HT-29 (cell line): ENCODE results near the gene HNRNPUL2. TPM values are rescaled to one million over a fixed set of nuclear protein-coding genes. Genes with fewer than 3 reads are reported as not detected.
"Not testable (repeated sequence)": the region's sequence is repeated elsewhere in the genome, so short reads cannot be mapped to it uniquely, and the experiment has no call there.

Experiments
- DNase-seq: peaks from one replicate; pipeline ENCODE4 v3.0.0-alpha.2; 2015; ENCODE audit warnings: low spot score
- total RNA-seq: library from RNA; depleted of rRNA; stranded (reverse); fragments of >200 nt; shearing (Covaris generic); gene quantifications from 2 replicates; pipeline ENCODE4 v1.2.3, GENCODE V29; 2014; rRNA removed

HNRNPUL2 gene
- total RNA-seq: 12.2 and 12.3 TPM in 2 replicates

DNA sequence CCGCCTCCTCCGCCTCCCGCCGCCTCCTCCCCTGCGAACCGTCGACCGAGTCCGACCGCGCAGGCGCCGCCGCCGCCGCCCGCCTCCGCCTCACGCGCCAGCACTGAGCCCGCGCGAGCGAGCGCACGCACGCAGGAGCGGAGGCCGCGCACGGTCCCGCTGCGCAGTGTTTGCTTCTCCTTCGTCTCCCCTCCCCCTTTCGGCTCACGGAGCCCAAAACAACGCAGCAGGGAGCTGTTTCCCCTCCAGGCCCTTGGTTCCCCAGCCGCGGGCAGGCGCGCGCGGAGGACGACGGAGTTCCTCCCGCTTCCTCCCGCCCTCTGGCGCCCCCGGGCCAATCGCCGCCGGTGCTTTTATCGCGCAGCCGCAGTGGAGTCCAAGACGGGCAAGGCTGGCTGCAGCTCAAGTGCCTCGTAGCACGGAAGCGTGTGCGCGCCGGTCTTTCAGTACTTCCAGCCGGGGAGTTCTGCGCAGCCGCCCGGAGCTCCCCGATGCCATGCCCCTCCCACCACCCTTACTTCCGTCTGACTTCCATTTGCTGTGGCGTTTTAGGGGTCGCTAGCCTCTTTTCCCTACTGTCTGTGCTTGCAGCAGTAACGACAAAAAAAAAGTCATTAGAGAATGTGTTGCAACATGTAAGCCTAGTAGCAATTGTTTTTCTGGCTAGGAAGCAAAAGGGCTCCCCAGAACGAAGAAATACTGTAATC is at the start of gene HNRNPUL2:
Gene HNRNPUL2 (minus strand): TSS at position 293 of the 707 bp plus-strand sequence. CDS start 301 bp downstream, outside the sequence.
- DNase-seq: peak; percentile 100

DNA sequence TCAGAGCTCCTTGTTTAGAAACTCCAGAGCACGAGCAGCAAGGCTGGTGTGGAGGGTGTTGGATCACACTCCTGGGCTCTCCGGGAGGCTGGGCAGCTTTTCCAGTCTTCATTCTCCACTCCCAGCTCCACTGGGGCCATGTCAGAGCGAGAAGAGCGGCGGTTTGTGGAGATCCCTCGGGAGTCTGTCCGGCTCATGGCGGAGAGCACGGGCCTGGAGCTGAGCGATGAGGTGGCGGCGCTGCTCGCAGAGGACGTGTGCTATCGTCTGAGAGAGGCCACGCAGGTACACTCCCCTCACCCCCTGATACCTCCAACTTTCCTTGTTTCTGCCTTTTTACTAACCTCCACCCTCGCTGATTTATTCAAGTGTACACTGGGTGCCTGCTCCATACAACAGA is 48.4 kb upstream of the HNRNPUL2 start:
- no peak for DNase-seq

DNA sequence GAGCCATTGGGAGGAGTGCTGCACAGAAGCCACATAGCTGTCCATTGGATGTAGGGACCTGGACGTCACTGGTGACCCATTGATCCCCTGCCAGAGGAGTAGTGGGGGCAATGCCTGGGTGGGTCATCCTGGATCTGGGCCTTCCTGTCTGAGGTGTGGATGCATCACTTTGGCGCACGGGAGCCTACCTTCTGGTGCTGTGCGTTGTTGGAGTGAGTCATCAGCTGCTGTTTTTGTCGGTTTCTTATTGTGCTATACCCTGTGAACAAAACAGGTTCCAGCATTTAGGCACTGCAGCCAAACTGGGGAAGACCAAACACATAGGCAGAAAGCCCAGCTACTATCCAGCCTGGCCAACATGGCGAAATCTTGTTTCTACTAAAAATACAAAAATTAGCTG is 47.1 kb upstream of the HNRNPUL2 start:
- no peak for DNase-seq

DNA sequence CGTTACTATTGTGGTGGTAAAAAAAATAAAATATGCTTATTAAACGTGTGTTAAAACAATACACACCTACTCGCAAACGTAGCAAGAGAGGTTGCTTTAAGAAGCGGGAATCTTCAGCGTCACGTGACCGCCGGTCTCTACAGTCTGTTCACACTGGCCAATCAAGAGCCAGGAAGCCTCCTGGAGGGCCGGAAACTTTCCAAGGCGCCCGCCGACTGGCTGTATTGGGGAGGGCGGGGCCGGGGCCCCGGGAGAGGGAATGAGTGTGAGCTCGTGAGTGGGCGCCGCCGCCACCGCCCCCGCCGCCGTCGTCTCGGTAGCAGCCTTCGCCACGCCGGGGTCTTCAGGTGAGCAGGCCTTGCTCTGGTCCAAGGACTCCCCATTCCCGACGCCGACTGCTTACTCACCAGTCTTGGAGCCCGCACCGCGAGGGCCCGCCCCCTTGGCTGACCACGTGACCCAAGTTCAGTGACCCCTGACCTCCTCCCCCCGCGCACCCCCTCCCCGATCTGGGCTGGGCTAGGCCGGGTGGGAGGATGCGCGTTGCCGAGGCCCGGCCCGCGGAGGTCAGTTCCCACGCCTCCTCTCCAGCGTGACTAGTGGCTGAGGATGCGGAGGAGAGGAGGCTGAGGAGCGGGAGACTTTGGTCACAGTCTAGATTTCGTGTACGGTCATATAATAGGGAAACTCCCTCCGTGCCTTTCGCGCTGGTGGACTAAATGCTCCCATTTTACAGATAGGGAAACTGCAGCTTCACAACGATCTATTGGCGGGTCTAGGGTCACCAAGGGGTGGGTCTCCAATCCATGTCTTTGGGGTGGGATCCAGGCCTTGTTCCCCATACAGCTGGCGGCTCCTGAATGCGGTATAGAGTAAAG is 44.1 kb upstream of the HNRNPUL2 start, which contains the start of gene TAF6L:
Gene TAF6L (plus strand): TSS at position 253 of the 878 bp plus-strand sequence. CDS start 4,388 bp downstream, outside the sequence.
- peak; percentile 100 for DNase-seq

DNA sequence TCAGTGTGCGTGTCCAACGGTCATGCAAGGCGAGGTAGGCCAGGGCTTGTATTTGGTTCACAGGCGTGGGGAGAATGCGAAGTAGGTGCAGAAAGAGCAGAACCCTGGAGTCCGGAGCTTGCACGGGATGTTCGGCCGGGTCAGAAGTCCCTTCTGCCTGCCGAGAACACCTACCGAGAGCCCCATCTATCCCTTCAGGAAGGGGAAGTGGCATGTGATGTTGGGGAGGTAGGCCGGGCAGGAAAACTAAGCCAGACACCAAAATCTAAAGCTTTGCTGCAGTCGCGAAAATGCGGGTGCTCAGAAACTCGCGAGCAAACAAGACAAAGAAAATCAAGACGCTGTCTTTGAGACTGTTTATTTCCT is 43.5 kb upstream of the HNRNPUL2 start:
- DNase-seq: no peak

DNA sequence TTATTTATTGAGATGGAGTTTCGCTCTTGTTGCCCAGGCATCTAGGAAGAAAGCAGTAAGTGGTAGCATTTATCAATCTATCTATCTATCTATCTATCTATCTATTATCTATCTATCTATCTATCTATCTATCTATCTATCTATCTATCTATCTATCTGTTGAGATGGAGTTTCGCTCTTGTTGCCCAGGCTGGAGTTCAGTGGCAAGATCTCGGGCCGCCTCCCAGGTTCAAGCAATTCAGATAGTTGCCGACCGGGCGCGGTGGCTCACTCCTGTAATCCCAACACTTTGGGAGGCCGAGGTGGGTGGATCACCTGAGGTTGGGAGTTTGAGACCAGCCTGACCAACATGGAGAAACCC is 33.6 kb upstream of the HNRNPUL2 start:
- not testable (repeated sequence) for DNase-seq

DNA sequence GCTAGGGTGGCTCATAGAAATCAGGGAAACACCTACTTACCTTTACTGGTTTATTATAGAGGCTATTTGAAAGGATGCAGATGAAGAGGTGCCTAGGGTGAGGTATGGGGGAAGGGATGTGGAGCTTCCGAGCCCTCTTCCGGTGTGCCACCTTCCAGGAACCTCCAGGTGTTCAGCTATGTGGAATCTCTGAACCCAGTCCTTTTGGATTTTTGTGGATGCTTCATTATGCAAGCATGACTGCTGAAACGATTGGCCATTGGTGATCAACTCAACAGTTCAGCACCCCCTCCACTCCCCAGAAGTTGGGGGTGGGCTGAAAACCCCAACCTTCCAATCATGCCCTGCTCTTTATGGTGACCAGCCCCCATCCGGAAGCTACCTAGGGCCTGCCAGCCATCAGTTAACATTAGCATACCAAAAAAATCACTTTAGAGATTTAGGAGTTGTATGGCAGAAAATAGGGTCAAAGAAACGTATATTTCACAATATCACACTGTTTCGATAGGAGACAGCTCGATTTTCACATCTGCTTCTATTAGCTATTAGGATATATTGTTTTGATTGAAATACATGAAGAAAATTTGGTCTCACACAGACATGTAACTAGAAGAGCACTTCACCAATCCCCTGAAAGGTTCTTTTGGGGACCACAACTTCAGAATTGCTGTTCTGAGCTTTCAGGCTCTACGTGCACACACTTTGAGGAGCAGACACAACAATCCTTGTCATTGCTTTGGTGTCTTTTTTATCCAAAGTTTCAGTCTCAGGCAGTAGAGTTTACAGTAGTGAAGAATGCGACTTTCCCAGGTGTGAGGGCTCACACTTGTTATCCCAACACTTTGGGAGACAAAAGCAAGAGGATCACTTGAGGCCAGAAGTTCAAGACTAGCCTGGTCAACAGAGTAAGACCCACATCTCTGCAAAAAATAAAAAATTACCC is 30.9 kb upstream of the HNRNPUL2 start:
- DNase-seq: no peak

DNA sequence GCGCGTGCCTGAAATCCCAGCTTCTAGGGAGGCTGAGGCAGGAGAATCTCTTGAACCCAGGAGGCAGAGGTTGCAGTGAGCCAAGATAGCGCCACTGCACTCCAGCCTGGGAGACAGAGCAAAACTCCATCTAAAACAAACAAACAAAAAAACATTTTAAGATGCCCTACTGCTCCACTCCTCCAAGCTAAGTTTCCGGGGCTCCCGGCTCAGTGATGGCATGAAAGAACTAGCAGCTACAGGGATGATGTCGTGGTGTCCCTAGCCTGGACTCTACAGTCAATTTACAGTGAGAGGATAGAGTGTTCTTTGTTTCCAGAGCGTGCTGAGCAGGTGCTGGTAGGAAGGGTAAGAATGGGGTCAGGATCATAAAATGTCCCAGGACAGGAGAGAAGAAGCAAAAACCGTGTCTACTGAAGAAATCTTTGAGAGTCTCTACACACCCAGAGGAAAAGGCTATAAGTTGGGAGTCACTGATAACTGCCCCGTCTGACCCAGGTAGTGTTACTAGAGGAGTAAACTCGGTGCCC is 27.9 kb upstream of the HNRNPUL2 start:
- no peak for DNase-seq

DNA sequence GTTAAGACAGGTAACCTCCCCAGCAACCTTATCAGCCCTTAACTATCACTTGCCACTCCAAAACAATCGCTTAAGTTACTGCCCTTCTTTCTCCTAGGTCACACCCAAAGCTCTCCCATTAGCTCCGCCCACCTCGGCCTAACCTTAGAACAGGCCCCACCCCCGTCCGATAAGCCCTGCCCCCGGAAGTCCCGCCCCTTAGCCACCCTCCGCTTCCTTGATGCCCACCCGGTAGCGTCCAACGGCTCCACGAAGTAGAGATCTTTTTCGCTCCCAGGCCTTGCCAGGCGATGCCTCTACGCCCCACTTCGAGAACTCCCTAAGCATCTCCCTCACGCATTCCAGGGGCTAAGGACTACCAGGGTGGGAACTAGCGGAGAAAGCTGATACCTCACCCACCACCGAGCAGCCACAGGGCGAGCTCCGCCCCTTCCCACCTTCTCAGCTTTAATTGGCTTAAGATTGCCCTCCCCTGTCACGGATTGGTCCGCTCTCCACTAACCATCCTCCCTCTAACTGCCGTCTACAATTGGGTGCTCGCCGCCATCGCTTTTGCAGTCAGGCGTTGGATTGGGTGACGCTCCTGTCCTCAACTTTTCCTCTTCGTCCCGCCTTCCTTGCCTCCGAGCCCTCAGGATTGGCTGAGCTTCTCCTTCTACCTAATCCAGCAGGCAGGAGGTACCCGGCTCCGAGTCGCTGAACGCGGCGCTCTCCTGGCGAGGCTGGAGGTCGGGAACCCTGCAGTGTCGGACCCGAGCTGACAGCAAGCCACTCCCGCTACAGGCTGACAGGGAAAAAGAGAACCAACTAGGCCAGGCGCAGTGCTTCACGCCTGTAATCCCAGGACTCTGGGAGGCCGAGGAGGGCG is 26.7 kb upstream of the HNRNPUL2 start, which contains the start of gene ZBTB3:
Gene ZBTB3 (minus strand): TSS at position 425 of the 868 bp plus-strand sequence. CDS start 496 bp downstream, outside the sequence.
- DNase-seq: peak; percentile 100

DNA sequence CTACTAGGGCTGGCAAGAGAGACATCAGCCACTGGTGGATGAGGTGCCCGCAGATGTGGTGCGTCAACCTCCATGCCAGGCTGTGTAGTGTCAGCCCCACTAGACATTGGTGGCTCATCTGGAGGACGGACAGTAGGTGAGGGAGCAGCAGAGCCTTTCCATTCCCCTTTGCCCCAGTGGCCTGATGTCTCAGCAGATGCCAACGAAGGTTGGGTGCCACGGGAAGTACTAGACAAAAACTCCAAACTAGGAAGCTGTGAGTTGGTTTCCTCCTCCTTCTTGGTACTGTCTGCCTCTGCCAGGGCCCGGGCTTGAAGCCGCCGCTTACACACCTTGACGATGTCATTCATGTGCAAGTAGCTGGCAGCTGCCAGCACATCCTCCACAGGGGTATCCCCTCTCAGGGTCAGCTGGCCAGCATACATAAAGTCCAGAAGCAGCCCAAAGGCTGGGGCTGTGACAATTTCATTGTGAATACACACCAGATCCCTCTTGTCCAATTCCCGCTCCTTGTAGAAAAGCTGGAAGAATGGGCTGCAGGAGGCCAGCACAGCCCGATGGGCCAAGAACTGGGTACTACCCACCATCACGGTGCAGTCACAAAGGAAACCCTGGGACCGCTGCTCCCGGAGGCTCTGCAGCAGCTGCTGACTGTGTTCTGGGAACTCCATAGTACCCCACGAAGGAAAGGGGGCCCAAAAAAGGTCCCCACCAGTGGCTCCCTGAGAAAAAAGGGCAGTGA is 25.9 kb upstream of the HNRNPUL2 start:
- no peak for DNase-seq

DNA sequence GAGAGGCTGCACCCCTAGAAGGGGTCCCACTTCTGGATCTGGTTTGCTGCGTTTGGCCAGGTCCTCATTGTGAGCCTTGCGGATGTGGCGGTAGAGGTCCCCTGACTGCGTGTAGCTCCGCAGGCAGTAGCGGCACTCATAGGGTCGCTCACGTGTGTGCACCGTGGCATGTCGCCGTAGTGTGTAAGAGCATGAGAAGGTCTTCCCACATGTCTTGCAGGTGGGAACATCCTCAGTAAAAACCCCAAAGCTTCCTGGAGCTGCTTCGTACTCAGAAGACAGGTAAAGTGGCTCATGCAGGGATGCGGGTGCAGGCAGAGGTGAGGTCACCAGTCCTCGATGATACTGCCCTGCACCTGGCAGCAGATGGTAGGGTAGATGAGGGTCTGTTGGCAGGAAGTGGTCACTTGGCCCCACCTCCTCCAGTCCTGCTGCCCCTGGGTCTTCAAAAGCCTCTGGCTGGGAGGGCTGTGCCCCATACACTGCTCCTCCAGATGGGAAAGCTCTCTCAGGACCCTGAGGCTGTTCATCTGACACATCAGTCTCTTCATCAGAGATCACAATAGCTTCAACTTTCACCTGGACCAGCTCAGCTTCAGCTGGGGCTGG is 25.0 kb upstream of the HNRNPUL2 start:
- no peak for DNase-seq

DNA sequence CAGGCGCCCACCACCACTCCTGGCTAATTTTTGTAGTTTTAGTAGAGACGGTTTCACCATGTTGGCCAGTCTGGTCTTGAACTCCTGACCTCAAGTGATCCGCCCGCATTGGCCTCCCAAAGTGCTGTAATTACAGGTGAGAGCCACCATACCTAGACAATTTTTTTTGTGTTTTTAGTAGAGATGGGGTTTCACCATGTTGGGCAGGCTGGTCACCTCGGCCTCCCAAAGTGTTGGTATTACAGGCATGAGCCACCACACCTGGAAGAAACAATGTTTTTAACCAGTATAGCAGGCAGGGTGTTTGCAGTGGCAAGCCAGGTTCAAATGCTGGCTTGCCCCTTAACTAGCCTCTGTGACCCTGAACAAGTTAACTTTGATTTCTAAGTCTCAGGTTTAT is 22.7 kb upstream of the HNRNPUL2 start:
- DNase-seq: not testable (repeated sequence)

DNA sequence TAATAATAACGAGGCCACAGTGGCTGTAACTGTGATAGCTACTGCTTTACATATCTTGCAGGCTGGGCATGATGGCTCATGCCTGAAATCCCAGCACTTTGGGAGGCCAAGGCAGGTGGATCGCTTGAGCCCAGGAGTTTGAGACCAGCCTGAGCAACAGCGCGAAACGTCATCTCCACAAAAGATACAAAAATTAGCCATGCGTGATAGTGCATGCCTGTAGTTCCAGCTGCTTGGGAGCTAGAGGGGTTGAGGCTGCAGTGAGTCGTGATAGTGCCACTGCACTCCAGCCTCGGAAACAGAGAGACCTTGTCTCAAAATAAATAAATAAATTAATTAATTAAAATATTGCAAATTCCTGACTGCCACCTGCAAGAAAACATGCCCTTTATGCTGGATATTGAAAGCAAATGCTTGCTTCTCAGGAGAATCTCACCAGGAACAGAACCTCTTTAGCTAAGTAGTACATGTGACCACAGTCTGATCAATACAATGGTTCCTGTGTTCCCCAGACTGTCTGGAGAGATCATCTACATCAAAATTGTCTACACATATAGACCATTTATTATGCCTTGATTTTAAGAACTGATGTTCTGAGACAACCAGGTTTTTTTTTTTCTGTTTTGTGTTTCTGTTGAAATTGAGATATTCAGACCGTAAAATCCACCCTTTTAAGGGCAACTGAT is 20.4 kb upstream of the HNRNPUL2 start:
- no peak for DNase-seq

DNA sequence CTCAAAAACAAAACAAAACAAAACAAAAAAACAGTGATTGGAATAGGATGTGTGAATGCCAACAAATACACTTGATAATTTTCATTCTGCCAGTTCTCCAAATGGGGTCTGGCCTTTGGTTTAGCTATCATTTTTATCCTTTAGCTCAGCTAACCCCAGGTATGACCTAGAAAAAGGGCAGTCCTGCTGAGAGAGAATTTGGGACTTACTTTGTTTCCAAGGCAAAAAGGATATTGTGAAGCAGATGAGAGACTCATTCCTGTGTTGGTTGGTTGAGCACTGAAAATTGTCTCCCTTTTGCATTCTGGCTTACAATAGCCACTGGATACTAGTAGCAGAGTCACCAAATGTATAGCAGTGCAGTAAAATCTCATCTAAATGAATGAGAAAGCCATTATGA is 9.9 kb upstream of the HNRNPUL2 start:
- DNase-seq: no peak

DNA sequence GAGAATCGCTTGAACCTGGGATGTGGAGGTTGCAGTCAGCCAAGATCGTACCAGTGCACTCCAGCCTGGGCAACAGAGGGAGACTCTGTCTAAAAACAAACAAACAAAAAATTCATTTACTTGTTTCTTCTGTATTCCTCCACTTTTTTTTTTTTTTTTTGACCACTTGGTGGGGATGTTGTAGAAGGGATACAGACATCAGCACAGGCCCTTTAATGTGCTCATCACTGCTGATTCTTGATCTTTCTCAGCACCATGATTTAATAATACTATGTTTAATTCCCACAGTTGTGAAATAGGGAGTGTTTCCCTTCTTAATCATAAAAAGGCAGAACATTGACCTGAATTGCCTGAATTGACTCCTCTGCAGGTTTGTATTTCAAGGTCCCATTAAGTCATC is 5.6 kb upstream of the HNRNPUL2 start:
- DNase-seq: peak; percentile 30

DNA sequence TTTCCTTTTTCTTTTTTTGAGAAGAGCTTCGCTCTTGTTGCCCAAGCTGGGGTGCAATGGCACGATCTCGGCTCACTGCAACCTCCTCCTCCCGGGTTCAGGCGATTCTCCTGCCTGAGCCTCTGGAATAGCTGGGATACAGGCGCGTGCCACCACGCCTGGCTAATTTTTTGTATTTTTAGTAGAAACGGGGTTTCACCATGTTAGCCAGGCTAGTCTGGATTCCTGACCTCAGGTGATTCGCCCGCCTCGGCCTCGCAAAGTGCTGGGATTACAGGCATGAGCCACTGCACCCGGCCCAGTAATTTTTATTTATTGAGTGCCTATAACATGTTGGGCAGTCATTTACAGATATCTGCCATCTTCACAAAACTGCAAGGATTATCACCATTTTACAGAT is 2.8 kb upstream of the HNRNPUL2 start:
- not testable (repeated sequence) for DNase-seq

DNA sequence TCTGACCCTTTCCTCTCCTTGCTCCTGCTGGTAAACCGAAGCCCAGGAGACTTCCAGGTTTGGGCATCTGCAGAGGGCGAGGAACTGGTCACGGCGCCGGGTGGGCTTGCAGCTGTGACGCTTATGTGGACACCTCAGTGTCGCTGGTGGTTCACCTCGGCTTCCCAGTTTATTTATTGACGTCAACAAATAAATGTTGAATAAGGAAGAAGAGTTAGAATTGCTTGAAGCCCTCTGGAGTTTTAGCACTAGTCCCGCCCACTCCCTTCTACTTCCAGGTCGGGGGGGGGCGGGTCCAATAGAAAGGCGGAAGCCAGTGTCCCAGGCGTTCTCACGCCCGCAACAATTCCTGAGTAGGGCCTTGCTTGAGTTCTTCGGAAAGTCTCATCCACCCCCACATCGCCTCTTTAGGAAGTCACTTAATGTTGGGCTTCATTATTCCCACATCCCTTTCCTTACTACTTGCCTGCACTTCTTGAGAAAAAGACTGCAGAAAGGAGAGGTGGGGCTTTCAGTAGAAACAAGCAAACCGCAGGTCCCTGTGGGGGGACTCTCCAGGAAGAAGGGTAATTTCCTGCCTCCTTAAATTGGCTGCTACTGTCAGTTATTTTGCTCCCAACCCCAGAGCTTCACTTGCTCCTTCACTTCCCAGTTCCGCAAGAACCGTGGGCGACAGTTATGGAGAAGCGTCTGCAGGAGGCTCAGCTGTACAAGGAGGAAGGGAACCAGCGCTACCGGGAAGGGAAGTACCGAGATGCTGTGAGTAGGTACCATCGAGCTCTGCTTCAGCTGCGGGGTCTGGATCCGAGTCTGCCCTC is 1.1 kb upstream of the HNRNPUL2 start, which contains the start of gene TTC9C:
Gene TTC9C (plus strand): TSS at position 316 of the 818 bp plus-strand sequence. CDS start 363 bp downstream, at position 679.
- DNase-seq: peak; percentile 95

DNA sequence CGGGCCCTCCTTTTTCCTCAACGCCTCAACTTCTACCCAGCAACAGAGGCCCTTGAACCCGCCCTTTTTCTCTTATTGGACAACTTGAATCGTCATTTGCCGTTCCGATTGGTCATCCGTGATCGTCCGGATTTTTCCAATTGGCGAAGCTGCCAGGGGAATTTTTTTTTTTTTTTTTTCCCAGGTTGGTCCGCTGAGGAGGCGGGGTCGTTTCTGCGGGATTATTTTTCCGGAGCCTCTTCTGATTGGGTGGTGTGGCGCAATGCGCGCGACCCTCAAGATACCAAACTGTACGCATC is 564 bp upstream of the HNRNPUL2 start:
- DNase-seq: peak; percentile 100
